D721Med (cell line): ENCODE results near the gene TIAM1.

Experiments used
- DNase-seq: peaks from one replicate; pipeline ENCODE4 v3.0.0; 2011; ENCODE audit warnings: low spot score; ENCODE audit not compliant: insufficient read length
- FAIRE-seq: peaks from 2 replicates; lab custom pipeline; 2011; peaks lifted over from hg19 to GRCh38; lab: Jason Lieb, UNC
- TF ChIP-seq, protein P1 (sequence below): IDR thresholded peaks from 2 replicates; pipeline ENCODE4 v1.5.1; 2012; ENCODE audit warnings: mild to moderate bottlenecking, control low read depth; ENCODE audit not compliant: insufficient read depth; ENCODE audit errors: missing control alignments

Gene TIAM1

DNA sequence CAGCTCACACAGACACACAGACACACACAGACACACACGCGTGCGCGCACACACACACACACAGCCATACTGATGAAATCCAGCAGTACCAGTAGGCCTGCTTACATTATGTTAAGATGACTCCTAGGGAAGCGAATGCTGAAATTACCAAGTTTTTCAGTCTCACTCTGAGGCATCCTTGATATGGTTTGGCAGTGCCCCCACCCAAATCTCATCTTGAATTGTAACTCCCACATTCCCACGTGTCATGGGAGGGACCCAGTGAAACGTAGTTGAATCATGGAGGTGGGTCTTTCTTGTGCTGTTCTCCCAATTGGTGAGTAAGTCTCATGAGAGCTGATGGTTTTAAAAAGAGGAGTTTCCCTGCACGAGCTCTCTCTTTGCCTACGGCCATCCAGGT, 64.1 kb downstream of the TIAM1 start:
- FAIRE-seq, result no peak
- no peak for DNase-seq
- TF ChIP-seq, protein P1, sequence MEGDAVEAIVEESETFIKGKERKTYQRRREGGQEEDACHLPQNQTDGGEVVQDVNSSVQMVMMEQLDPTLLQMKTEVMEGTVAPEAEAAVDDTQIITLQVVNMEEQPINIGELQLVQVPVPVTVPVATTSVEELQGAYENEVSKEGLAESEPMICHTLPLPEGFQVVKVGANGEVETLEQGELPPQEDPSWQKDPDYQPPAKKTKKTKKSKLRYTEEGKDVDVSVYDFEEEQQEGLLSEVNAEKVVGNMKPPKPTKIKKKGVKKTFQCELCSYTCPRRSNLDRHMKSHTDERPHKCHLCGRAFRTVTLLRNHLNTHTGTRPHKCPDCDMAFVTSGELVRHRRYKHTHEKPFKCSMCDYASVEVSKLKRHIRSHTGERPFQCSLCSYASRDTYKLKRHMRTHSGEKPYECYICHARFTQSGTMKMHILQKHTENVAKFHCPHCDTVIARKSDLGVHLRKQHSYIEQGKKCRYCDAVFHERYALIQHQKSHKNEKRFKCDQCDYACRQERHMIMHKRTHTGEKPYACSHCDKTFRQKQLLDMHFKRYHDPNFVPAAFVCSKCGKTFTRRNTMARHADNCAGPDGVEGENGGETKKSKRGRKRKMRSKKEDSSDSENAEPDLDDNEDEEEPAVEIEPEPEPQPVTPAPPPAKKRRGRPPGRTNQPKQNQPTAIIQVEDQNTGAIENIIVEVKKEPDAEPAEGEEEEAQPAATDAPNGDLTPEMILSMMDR, result no peak

DNA sequence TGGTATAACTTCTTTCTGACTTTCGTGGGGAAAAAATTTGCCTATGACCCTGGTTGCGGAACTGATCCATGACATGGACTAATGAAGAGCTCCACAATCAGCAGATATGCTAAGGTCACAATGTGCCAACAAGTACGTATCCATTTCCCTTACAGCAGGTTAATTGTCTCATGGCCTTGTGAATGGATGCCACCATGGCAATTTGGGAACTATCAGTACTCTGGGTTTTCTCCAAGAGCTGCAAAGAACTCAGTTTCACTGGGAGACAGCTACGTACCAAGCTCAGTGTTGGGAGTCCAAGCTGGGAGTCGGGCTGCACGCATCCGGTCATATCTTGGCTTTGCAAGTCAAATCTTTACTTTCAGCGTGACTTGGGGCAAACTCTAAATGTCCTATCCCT, 64.8 kb downstream of the TIAM1 start:
- DNase-seq (no peak), FAIRE-seq (no peak)
- TF ChIP-seq, protein P1, result no peak

DNA sequence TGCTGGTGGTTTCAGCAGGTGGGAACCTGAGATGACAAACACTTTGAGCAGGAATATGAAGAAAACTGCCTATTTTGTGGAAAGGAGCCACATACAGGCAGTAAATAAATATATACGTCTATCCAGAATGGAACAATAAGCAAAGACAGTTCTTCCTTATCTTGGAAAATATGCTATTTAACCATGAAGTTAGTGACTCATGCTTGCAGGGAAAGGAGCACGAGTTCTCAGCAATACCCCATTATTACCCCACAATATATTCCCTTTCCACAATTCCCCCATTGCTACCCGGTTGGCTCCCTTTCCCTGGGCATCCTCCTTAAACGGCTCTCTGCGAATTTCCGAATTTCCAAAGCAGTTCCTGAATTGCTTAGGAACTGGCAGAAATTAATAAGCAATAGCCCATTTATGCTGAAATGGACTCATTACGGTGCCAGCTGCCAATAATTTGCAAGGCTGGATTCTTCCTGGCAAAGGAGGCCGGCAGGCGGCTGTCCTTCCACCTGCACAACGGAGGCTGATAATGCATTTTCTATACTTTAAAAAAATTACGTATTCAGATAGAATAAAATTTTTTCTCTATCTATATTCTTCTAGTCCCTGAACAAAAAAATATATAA, 65.4 kb downstream of the TIAM1 start:
- FAIRE-seq (no peak), DNase-seq (no peak)

DNA sequence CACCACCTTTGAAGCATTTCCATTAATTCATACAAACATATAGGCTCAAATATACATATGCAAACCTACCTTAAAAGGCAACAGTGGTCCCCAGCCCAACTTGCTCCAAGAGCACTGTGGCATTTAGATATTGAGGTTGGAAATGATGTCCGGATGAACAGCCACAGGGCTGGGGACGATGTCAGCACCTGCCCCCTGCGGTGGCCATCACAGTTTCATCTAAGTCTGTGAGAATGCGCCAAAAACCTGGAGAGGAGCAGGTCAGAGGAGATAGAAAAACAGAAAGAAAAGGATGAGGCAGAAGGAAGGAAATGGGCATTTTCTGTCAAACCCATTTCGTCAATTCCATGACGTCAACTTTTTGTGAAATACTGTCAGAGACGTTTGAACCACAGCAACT, 67.4 kb downstream of the TIAM1 start:
- TF ChIP-seq, protein P1, result no peak
- FAIRE-seq (no peak), DNase-seq (no peak)

More for the DNA sequence above, 65.4 kb downstream of the TIAM1 start:
- TF ChIP-seq, protein P1, result no peak

DNA sequence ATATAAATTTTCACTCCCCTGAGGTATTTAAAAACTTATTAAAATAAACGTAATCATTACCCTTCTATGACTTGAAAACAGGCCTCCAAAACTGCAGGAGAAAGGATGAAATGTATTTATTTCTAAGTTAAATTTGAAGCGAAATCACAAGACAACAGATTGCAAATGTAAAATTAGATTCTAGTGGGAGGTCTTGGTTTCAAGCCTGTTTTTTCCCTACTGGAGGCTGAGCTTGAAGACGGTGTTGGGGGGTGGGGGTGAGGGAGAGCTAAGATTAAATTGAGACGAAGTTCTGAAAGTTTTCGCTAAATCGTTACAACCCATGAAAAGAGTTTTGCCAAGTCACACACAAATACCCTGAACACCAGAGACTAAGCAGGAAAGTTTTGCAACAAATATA, 68.2 kb downstream of the TIAM1 start:
- no peak for FAIRE-seq
- no peak for DNase-seq
- TF ChIP-seq, protein P1, result no peak

DNA sequence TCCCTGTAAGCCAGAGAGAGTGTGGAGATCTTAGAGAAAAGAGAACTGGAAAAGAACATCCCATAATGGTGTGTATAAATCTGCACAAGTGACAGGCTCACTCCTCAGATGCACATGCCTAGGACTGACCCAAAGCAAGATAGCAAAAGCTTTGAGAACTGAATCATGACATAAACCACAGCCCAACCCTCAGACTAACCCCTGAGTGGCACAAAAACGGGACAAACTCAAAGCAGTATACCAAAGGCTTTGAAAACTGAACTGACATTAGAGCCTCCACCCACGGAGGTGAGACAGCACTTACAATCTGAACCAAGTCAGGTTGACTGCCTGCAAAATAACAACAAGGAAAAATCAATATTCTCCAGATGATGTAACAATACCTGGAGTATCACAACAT, 70.8 kb downstream of the TIAM1 start:
- DNase-seq (no peak), FAIRE-seq (no peak)
- TF ChIP-seq, protein P1, result no peak

DNA sequence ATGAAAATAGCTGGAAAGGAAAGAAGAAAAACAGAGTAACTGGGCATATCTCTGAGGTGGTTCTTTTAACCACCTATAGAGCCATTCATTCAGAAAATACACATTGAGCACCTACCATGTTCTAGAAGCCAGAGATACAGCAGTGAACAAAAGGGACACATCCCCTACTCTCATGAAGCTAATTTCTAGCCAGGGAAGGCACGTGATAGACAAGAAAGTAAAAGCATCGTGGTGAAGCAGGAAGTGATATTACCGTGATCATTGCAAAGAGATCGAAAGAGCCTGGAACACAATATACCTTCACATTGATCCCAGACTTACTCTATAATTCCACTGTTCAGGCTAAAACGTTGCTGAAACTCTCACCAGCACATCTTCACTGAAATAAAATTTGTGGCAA, 76.0 kb downstream of the TIAM1 start:
- DNase-seq (no peak), FAIRE-seq (no peak)
- TF ChIP-seq, protein P1, result no peak
